B cell (primary cell): ENCODE results near the gene KCNQ1OT1. TPM values are rescaled to one million over a fixed set of nuclear protein-coding genes. Genes with fewer than 3 reads are reported as not detected.

Source experiments
- ATAC-seq: fragments of 200-7000 bp; cut with Tn5 transposase; one replicate; pipeline ENCODE4 v1.10.0; 2021; ENCODE audit warnings: low read depth, mild to moderate bottlenecking, moderate number of reproducible peaks, moderate library complexity
- CTCF ChIA-PET: fragments of 350-600 bp; sonication (Branson Sonifier 250); formaldehyde crosslinking; loops from one replicate; lab custom pipeline; 2021; ENCODE audit warnings: antibody characterized with exemption, inconsistent platforms; lab: Charles Lee
- POLR2A ChIA-PET: fragments of 350-600 bp; sonication (Branson Sonifier 250); formaldehyde crosslinking; loops from one replicate; lab custom pipeline; 2021; ENCODE audit warnings: antibody characterized with exemption; lab: Charles Lee
- DNase-seq: peaks from one replicate; pipeline ENCODE4 v3.0.0; 2013
- H2AFZ ChIP-seq: 2 replicates; pipeline ENCODE4 v1.6.1; 2012; ENCODE audit warnings: mild to moderate bottlenecking, low read depth, low read length; ENCODE audit not compliant: insufficient read depth, poor library complexity, severe bottlenecking
- H3K27ac ChIP-seq, 2 donors: 1 replicate in 1 of 2; 2 replicates in 1 of 2; pipeline ENCODE4 v1.5.1; 2012 to 2013; ENCODE audit warnings: low read length in 2 of 2, mild to moderate bottlenecking in 2 of 2, moderate library complexity in 1 of 2
- H3K27me3 ChIP-seq, 4 experiments: fragments of 200-600 bp in 1 of 4; sonication (generic) in 1 of 4; replicated peaks in 1 of 4; 1 replicate in 2 of 4; 2 replicates in 2 of 4; pipeline versions ENCODE4 v1.6.1 to v1.7.0; 2013 to 2016; ENCODE audit warnings: low read length in 3 of 4, mild to moderate bottlenecking in 2 of 4, mixed read lengths in 1 of 4, moderate library complexity in 1 of 4; ENCODE audit not compliant: insufficient read depth in 4 of 4, control insufficient read depth in 3 of 4; ENCODE audit errors: control extremely low read depth in 1 of 4
- H3K36me3 ChIP-seq, 2 experiments: replicated peaks in 1 of 2; 1 replicate in 1 of 2; 2 replicates in 1 of 2; pipeline versions ENCODE4 v1.6.1 to v1.7.1; 2013; ENCODE audit warnings: low read length in 1 of 2; ENCODE audit not compliant: insufficient read depth in 2 of 2, control insufficient read depth in 1 of 2; ENCODE audit errors: control extremely low read depth in 1 of 2, extremely low read depth in 1 of 2
- H3K4me1 ChIP-seq, 2 donors: fragments of 200-600 bp in 1 of 2; sonication (generic) in 1 of 2; 1 replicate in 1 of 2; 2 replicates in 1 of 2; pipeline versions ENCODE4 v1.5.1 to v1.6.1; 2013 to 2017; ENCODE audit warnings: low read length in 2 of 2; ENCODE audit not compliant: control insufficient read depth in 2 of 2, insufficient read depth in 2 of 2
- H3K4me2 ChIP-seq: replicated peaks from 2 replicates; pipeline ENCODE3; 2012; ENCODE audit warnings: mild to moderate bottlenecking, low read depth, low read length; ENCODE audit not compliant: poor library complexity, severe bottlenecking
- H3K4me3 ChIP-seq, 5 experiments: fragments of 200-600 bp in 1 of 5; sonication (generic) in 1 of 5; 1 replicate in 3 of 5; 2 replicates in 2 of 5; pipeline versions ENCODE4 v1.5.1 to v1.7.0; 2011 to 2016; ENCODE audit warnings: low read length in 4 of 5, mild to moderate bottlenecking in 4 of 5, low read depth in 2 of 5, control low read depth in 1 of 5, moderate library complexity in 1 of 5; ENCODE audit not compliant: insufficient read depth in 1 of 5; ENCODE audit errors: control extremely low read depth in 1 of 5, extremely low read depth in 1 of 5
- H3K79me2 ChIP-seq: fragments of 200-600 bp; sonication (generic); one replicate; pipeline ENCODE4 v1.6.0; 2016; ENCODE audit warnings: low read length; ENCODE audit not compliant: control insufficient read depth, insufficient read depth
- H3K9ac ChIP-seq: fragments of 200-600 bp; sonication (generic); 2 replicates; pipeline ENCODE4 v1.6.1; 2017; ENCODE audit warnings: mild to moderate bottlenecking, low read length, moderate library complexity
- H3K9me3 ChIP-seq, 3 donors: one replicate each; pipeline versions ENCODE4 v1.6.1 to v1.7.1; 2013; ENCODE audit warnings: low read length in 2 of 3; ENCODE audit not compliant: control insufficient read depth in 2 of 3, insufficient read depth in 1 of 3; ENCODE audit errors: control extremely low read depth in 1 of 3
- H4K20me1 ChIP-seq: 2 replicates; pipeline ENCODE4 v1.6.0; 2012; ENCODE audit warnings: mild to moderate bottlenecking, low read length; ENCODE audit not compliant: insufficient read depth, control insufficient read depth, poor library complexity, severe bottlenecking
- H3K27ac Mint-ChIP-seq: one replicate; pipeline ENCODE4 v1.8.0; 2021; ENCODE audit warnings: mixed read lengths
- H3K27me3 Mint-ChIP-seq: one replicate; pipeline ENCODE4 v1.8.0; 2021; ENCODE audit warnings: mixed read lengths
- H3K4me1 Mint-ChIP-seq: one replicate; pipeline ENCODE4 v1.8.0; 2021; ENCODE audit warnings: mixed read lengths
- H3K4me3 Mint-ChIP-seq: one replicate; pipeline ENCODE4 v1.8.0; 2021; ENCODE audit warnings: mixed read lengths
- H3K9me3 Mint-ChIP-seq: one replicate; pipeline ENCODE4 v1.8.0; 2022; ENCODE audit warnings: mixed read lengths; ENCODE audit not compliant: insufficient read depth
- CTCF ChIP-seq: fragments of 200-600 bp; IDR thresholded peaks from one replicate; pipeline ENCODE4 v1.8.0; 2022; ENCODE audit warnings: antibody characterized with exemption, mild to moderate bottlenecking
- EZH2 ChIP-seq: IDR thresholded peaks from 2 replicates; pipeline ENCODE4 v1.6.1; 2012; ENCODE audit warnings: borderline replicate concordance, low read depth, mild to moderate bottlenecking, moderate library complexity, low read length; ENCODE audit not compliant: insufficient read depth, poor library complexity, severe bottlenecking
- WGBS: methylation state at CpG from one replicate; pipeline ENCODE4 v1.1.5; 2013; ENCODE audit warnings: missing lambda C conversion rate; ENCODE audit not compliant: insufficient coverage; 5-methylcytosine and 5-hydroxymethylcytosine counted together
- intact Hi-C: fragments of 100-400 bp; cut with micrococcal nuclease; formaldehyde crosslinking; loops from one replicate; pipeline ENCODE4 v1.10.0; 2022
- polyA plus RNA-seq: library from polyadenylated mRNA; depleted of rRNA; stranded (reverse); fragments of >200 nt; gene quantifications from 2 replicates; pipeline ENCODE4 v1.2.3, GENCODE V29; 2012
- total RNA-seq, 2 donors: library from RNA; stranded (reverse); fragments of 120-200 nt in 1 of 2; gene quantifications; 1 replicate in 1 of 2; 2 replicates in 1 of 2; pipeline versions ENCODE4 v1.2.3 to v1.2.4, GENCODE V29; 2013 to 2022

Gene KCNQ1OT1
- total and polyA plus RNA-seq, 2 donors (not counting 1 experiment from before 2014, with no cell fraction given) = 0.03 to 0.89 TPM

- CTCF ChIA-PET = no interaction called here
- no peaks in the 10 kb centered on the region for H4K20me1 ChIP-seq
Measured at GRCh38 chr11:2649848-2650247, 49.9 kb downstream of the KCNQ1OT1 start.

GRCh38 chr11:2649400-2649799 is 50.4 kb downstream of the KCNQ1OT1 start:
- no peaks in the 10 kb centered on the region for H3K27me3 Mint-ChIP-seq
- H4K20me1 ChIP-seq = no peaks in the 10 kb centered on the region
- peaks cover 11% of the 10 kb centered on the region for H3K79me2 ChIP-seq
- H2AFZ ChIP-seq = no peak overlapping the region
- no peak overlapping the region for H3K4me3 Mint-ChIP-seq
- no peak overlapping the region for H3K4me2 ChIP-seq
- ChIA-PET POLR2A (no interaction called here), CTCF (no interaction called here)
- H3K27ac Mint-ChIP-seq = no peak overlapping the region
- H3K9me3 Mint-ChIP-seq = peaks cover 21% of the 10 kb centered on the region
- DNase-seq = no peak
- no peak overlapping the region for H3K27ac ChIP-seq
- peaks cover 13 to 57% (median 40%) of the 10 kb centered on the region in 3 donors for H3K9me3 ChIP-seq
- peaks cover 0 to 5% of the 10 kb centered on the region in 2 experiments for H3K36me3 ChIP-seq
- no peaks in the 10 kb centered on the region for H3K27me3 ChIP-seq
- intact Hi-C loops = no loop called here
- no peaks in the 10 kb centered on the region for H3K4me1 ChIP-seq
- H3K4me3 ChIP-seq = no peak overlapping the region
- no peak for ATAC-seq
- no peaks in the 10 kb centered on the region for H3K4me1 Mint-ChIP-seq
- H3K9ac ChIP-seq = no peak overlapping the region
- TF ChIP-seq EZH2 = no peak
- no peak for TF ChIP-seq CTCF

More at GRCh38 chr11:2649848-2650247, 49.9 kb downstream of the KCNQ1OT1 start:
- peaks cover 12 to 53% (median 35%) of the 10 kb centered on the region in 3 donors for H3K9me3 ChIP-seq
- DNase-seq = no peak
- H3K79me2 ChIP-seq = peaks cover 11% of the 10 kb centered on the region
- no peak overlapping the region for H3K27ac Mint-ChIP-seq
- no peaks in the 10 kb centered on the region for H3K4me1 Mint-ChIP-seq
- intact Hi-C loops = no loop called here
- H3K27me3 ChIP-seq = no peaks in the 10 kb centered on the region
- no CpG with 5 or more reads among the region's 2 CpGs for WGBS
- H3K27me3 Mint-ChIP-seq = no peaks in the 10 kb centered on the region
- H3K4me1 ChIP-seq = no peaks in the 10 kb centered on the region
- H3K4me2 ChIP-seq = no peak overlapping the region
- POLR2A ChIA-PET = no interaction called here
- H3K4me3 Mint-ChIP-seq = no peak overlapping the region
- peaks cover 0 to 5% of the 10 kb centered on the region in 2 experiments for H3K36me3 ChIP-seq
- TF ChIP-seq EZH2 (no peak), CTCF (no peak)
- peaks cover 21% of the 10 kb centered on the region for H3K9me3 Mint-ChIP-seq
- ATAC-seq = no peak
- H3K27ac ChIP-seq = no peak overlapping the region
- H3K9ac ChIP-seq = no peak overlapping the region
- no peak overlapping the region for H3K4me3 ChIP-seq
- H2AFZ ChIP-seq = no peak overlapping the region
